Neutrophil (primary cell): ENCODE measurements around the gene ARHGEF17.

Source experiments
- H3K27ac ChIP-seq: fragments of 200-600 bp; sonication (generic); 2 replicates; pipeline ENCODE4 v1.5.1; 2016; ENCODE audit warnings: mild to moderate bottlenecking, moderate library complexity
- H3K27me3 ChIP-seq: fragments of 200-600 bp; sonication (generic); 2 replicates; pipeline ENCODE4 v1.6.0; 2016; ENCODE audit warnings: mild to moderate bottlenecking
- H3K36me3 ChIP-seq: fragments of 200-600 bp; sonication (generic); 2 replicates; pipeline ENCODE4 v1.5.1; 2017
- H3K4me1 ChIP-seq, 2 experiments: fragments of 200-600 bp in 1 of 2; sonication (generic) in 1 of 2; 1 replicate in 1 of 2; 2 replicates in 1 of 2; pipeline versions ENCODE4 v1.5.1 to v1.6.1; 2013 to 2016; ENCODE audit warnings: low read depth in 1 of 2, low read length in 1 of 2, mild to moderate bottlenecking in 1 of 2, moderate library complexity in 1 of 2; ENCODE audit not compliant: control insufficient read depth in 1 of 2, insufficient read depth in 1 of 2
- H3K4me3 ChIP-seq, 2 experiments: fragments of 200-600 bp in 1 of 2; sonication (generic) in 1 of 2; 1 replicate in 1 of 2; 2 replicates in 1 of 2; pipeline ENCODE4 v1.5.1; 2013 to 2016; ENCODE audit warnings: low read depth in 1 of 2, low read length in 1 of 2, mild to moderate bottlenecking in 1 of 2, moderate library complexity in 1 of 2
- H3K9me3 ChIP-seq: fragments of 200-600 bp; sonication (generic); 2 replicates; pipeline ENCODE4 v1.5.1; 2016
- TF ChIP-seq, protein P1 (sequence below): fragments of 200-600 bp; sonication (generic); IDR thresholded peaks from 2 replicates; pipeline ENCODE4 v1.5.1; 2016; ENCODE audit warnings: antibody characterized with exemption

The ARHGEF17 gene

DNA sequence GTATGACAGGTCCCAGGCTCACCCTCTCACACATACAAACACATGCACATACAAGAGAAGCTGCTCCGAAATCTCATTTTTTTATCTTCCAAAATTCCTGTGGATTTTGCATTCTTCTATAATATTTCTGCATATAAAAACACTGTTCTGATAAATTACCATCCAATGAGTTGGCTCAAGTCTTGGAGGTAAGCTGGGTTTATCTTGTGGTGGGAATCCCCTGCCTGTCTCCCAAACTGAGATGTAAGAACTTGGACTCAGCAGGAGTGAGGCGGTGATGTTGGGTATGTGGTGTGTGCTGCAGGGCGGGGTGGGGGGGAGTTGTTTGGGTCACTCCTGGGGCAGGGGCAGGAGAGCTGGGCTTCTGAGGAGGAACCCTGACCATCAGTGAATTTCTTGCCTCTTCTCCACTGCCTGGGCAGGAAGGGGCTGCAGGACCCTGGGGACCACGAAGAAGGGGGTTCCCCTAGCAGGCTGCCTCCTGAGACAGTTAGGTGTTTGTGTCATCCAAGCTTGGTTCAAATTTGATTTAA lies 42.7 kb upstream of the ARHGEF17 start:
- Histone ChIP-seq H3K27me3 (peaks cover 61% of the 10 kb centered on the region), H3K4me3 (no peak overlapping the region), H3K9me3 (no peaks in the 10 kb centered on the region), H3K36me3 (no peaks in the 10 kb centered on the region), H3K27ac (no peak overlapping the region), H3K4me1 (peaks cover 0 to 5% of the 10 kb centered on the region in 2 experiments)
- TF ChIP-seq, protein P1, sequence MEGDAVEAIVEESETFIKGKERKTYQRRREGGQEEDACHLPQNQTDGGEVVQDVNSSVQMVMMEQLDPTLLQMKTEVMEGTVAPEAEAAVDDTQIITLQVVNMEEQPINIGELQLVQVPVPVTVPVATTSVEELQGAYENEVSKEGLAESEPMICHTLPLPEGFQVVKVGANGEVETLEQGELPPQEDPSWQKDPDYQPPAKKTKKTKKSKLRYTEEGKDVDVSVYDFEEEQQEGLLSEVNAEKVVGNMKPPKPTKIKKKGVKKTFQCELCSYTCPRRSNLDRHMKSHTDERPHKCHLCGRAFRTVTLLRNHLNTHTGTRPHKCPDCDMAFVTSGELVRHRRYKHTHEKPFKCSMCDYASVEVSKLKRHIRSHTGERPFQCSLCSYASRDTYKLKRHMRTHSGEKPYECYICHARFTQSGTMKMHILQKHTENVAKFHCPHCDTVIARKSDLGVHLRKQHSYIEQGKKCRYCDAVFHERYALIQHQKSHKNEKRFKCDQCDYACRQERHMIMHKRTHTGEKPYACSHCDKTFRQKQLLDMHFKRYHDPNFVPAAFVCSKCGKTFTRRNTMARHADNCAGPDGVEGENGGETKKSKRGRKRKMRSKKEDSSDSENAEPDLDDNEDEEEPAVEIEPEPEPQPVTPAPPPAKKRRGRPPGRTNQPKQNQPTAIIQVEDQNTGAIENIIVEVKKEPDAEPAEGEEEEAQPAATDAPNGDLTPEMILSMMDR, result no peak

DNA sequence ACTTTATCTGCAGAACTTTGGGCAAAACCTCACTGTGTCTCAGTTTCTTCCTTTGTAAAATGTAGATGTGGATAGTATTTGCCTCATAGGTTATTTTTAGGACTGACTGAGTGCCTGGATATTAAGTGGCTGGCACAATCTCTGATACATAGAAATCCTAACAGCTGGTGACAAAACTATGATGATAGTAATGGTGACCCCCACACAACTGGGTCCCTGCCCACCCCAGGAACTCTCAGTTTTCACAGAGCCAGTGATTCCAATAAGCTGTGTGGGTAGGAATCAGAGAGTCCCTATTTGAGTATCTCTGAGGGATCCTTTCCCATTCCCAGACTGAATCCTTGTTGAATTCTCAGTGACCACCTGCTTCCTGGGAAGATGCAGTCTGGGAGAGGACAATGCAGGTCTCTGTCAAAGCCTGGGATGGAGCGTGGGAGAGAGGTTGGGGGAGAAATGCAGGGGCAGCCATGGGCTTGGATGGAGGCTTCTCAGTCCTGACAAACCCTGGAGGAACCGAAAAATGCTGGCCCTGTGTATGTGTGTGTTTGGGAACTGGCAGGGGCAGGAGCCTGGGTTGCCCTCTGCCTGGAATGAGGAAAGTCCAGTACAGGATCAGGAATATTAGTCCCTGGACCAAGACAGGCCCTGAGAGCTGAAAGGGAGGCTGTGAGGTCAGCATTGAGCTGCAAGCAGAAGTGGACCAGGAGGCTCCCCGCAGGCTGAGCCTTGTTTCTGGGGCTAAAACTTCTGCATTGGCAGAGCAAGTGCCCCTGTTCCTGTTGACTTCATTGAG lies 42.0 kb upstream of the ARHGEF17 start:
- Histone ChIP-seq H3K4me3 (no peak overlapping the region), H3K27ac (no peak overlapping the region), H3K9me3 (no peaks in the 10 kb centered on the region), H3K36me3 (no peaks in the 10 kb centered on the region), H3K4me1 (peaks cover 0 to 5% of the 10 kb centered on the region in 2 experiments), H3K27me3 (peaks cover 61% of the 10 kb centered on the region)
- TF ChIP-seq, protein P1, result no peak

DNA sequence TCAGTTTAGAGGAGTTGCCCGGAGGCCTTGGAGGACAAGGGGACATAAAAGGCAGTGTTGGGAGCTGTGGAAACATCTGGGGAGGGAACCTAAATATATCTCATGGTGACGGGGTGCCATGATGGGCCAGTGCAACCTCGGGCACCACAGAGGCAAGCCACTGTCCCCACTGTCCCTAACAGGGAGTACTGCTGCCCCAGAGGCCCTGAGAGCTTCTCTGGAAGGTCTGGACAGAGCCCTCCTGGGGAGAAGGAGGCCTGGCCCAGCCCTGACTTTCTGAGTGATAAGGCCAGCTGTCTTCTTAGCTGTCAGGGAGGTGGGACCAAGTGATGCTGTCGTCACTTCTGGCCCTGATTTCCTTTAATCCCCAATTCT lies 41.4 kb upstream of the ARHGEF17 start:
- Histone ChIP-seq H3K27ac (no peak overlapping the region), H3K4me1 (peaks cover 0 to 5% of the 10 kb centered on the region in 2 experiments), H3K9me3 (no peaks in the 10 kb centered on the region), H3K27me3 (peaks cover 57% of the 10 kb centered on the region), H3K36me3 (no peaks in the 10 kb centered on the region), H3K4me3 (no peak overlapping the region)
- TF ChIP-seq, protein P1, result no peak

DNA sequence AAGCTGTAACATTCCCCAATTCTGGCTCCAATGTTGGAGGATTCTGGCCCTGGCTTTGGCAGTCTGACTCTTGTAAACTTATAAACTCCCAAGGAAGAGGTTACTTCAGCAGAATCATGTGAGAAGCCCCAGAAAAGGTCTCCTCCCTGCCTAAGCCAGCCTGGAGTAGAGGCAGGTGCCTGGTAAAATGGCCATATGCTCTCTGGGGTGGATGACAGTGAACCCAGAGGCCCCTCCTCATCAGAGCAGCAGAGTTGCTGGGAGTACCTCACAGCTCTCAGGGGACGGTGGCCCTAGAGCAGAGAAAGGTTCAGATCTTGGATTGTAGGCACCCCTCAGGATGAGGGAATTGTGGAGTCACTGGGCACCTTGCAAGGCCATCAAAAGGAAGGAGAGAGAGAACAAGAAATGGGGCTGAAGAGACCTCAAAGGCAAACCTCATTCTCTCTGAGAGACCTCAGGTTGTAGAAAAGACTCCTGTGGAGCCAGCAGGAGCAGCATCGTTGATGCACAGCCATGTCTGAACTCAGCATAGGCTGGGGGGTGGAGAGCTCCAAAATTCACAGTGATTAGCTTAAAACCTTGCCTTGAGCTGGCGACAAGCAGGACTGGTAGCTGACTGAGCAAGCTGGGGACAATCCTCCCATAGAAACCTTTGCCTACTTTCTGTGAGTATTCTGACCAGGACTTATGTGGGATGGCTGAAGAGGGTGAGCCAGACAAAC lies 40.8 kb upstream of the ARHGEF17 start:
- Histone ChIP-seq H3K27me3 (peaks cover 51% of the 10 kb centered on the region), H3K36me3 (no peaks in the 10 kb centered on the region)

DNA sequence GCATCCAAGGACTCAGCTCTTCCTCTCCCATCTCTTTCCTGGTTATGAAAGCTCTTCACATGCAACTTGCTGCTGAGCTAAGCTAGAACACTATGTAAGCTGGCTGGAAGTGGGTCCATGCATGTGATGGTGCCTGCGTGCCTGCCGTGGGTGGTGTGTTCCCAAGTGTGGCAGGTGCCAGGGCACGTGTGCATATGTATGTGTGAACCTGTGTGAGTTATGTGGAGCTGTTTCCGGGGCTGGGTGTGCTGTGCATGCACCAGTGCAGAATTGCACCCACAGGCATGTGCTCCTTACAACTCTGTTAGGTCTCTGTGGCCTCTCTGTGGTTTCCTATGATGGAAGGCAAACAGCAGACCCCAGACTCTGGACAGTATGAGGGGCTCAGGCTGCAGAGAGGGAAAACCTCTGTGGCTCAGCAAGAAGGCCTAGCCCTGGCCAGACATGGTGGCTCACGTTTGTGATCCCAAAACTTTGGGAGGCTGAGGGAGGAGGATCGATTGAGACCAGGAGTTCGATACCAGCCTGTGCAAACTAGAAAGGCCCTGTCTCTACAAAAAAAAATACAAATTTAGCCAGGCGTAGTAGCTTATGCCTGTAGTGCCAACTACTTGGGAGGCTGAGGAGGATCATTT lies 40.1 kb upstream of the ARHGEF17 start:
- H3K4me3 ChIP-seq, result no peak overlapping the region
- H3K27ac ChIP-seq, result no peak overlapping the region
- peaks cover 44% of the 10 kb centered on the region for H3K27me3 ChIP-seq
- no peaks in the 10 kb centered on the region for H3K36me3 ChIP-seq
- H3K4me1 ChIP-seq, result peaks cover 4 to 5% of the 10 kb centered on the region in 2 experiments
- TF ChIP-seq, protein P1, result no peak
- no peaks in the 10 kb centered on the region for H3K9me3 ChIP-seq

More for the DNA sequence above, 40.8 kb upstream of the ARHGEF17 start:
- Histone ChIP-seq H3K4me3 (no peak overlapping the region), H3K27ac (no peak overlapping the region), H3K4me1 (peaks cover 4 to 5% of the 10 kb centered on the region in 2 experiments), H3K9me3 (no peaks in the 10 kb centered on the region)
- TF ChIP-seq, protein P1, result no peak
